Measurements from ENCODE around the gene TRABD.

- TF ChIP-seq, protein P1, sequence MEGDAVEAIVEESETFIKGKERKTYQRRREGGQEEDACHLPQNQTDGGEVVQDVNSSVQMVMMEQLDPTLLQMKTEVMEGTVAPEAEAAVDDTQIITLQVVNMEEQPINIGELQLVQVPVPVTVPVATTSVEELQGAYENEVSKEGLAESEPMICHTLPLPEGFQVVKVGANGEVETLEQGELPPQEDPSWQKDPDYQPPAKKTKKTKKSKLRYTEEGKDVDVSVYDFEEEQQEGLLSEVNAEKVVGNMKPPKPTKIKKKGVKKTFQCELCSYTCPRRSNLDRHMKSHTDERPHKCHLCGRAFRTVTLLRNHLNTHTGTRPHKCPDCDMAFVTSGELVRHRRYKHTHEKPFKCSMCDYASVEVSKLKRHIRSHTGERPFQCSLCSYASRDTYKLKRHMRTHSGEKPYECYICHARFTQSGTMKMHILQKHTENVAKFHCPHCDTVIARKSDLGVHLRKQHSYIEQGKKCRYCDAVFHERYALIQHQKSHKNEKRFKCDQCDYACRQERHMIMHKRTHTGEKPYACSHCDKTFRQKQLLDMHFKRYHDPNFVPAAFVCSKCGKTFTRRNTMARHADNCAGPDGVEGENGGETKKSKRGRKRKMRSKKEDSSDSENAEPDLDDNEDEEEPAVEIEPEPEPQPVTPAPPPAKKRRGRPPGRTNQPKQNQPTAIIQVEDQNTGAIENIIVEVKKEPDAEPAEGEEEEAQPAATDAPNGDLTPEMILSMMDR (IDR thresholded peaks at IDR 0.05; ENCODE audit: poor library complexity, severe bottlenecking) = no peak
- TF ChIP-seq EZH2 (IDR thresholded peaks at IDR 0.05; ENCODE audit: borderline replicate concordance, insufficient read depth, low read length, poor library complexity, severe bottlenecking) (no peak), POLR2AphosphoS5 (IDR thresholded peaks at IDR 0.05) (no peak), TAF1 (IDR thresholded peaks at IDR 0.05; ENCODE audit: low read depth) (no peak), MXI1 (conservative IDR thresholded peaks at IDR 0.05; ENCODE audit: poor library complexity, severe bottlenecking) (no peak), EP300 (conservative IDR thresholded peaks at IDR 0.05; ENCODE audit: poor library complexity, severe bottlenecking) (no peak), RAD21 (conservative IDR thresholded peaks at IDR 0.05) (no peak)
- TF ChIP-seq, protein P2, sequence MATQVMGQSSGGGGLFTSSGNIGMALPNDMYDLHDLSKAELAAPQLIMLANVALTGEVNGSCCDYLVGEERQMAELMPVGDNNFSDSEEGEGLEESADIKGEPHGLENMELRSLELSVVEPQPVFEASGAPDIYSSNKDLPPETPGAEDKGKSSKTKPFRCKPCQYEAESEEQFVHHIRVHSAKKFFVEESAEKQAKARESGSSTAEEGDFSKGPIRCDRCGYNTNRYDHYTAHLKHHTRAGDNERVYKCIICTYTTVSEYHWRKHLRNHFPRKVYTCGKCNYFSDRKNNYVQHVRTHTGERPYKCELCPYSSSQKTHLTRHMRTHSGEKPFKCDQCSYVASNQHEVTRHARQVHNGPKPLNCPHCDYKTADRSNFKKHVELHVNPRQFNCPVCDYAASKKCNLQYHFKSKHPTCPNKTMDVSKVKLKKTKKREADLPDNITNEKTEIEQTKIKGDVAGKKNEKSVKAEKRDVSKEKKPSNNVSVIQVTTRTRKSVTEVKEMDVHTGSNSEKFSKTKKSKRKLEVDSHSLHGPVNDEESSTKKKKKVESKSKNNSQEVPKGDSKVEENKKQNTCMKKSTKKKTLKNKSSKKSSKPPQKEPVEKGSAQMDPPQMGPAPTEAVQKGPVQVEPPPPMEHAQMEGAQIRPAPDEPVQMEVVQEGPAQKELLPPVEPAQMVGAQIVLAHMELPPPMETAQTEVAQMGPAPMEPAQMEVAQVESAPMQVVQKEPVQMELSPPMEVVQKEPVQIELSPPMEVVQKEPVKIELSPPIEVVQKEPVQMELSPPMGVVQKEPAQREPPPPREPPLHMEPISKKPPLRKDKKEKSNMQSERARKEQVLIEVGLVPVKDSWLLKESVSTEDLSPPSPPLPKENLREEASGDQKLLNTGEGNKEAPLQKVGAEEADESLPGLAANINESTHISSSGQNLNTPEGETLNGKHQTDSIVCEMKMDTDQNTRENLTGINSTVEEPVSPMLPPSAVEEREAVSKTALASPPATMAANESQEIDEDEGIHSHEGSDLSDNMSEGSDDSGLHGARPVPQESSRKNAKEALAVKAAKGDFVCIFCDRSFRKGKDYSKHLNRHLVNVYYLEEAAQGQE (IDR thresholded peaks at IDR 0.05; ENCODE audit: borderline replicate concordance) = no peak
Measured at GRCh38 chr22:50178471-50178864, 7.2 kb upstream of the TRABD start.

Measured in neural cell (in vitro differentiated cells).